ENCODE results near the gene CHERP. TPM values are rescaled to one million over a fixed set of nuclear protein-coding genes. Genes with fewer than 3 reads are reported as not detected.

Gene CHERP
- total RNA-seq, 1 donor from 2014 or later: 17.2 TPM

DNA sequence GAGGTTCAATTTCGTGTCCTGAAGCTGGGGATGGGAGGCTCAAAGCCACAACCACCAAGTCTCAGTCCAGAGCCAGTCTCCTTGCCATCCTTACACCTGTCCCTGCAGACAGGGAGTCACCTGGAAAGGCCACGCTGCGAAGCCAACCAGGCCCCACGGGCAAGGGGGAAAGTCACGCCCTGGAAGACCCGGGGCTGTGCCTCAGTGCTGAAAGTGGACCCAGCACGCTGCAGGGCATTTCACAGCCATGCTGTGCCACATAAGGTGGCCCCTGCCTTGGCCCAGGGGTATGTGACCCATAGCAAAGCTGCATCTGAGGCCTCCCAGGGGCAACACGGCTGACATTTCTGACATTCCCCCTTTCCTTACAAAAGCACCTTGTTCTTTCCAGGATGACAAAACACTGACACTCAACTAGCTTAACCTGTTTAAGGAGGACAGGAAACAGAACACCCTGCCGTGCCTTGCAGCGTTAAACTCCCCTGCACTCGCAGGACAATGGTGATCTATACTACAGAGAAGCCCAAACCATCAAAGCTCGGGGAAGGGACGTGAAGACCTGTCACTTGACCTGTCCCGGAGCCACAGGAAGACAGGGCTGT, 14.8 kb downstream of the CHERP start:
- no peak for DNase-seq (ENCODE audit: extremely low spot score in 2 of 2)
- Histone ChIP-seq H3K9me3 (no peaks in the 10 kb centered on the region), H3K36me3 (peaks cover 0 to 97% of the 10 kb centered on the region in 2 donors), H3K27ac (no peak overlapping the region), H3K4me1 (no peaks in the 10 kb centered on the region), H3K27me3 (no peaks in the 10 kb centered on the region), H3K4me3 (no peak overlapping the region)
- TF ChIP-seq, protein P1, sequence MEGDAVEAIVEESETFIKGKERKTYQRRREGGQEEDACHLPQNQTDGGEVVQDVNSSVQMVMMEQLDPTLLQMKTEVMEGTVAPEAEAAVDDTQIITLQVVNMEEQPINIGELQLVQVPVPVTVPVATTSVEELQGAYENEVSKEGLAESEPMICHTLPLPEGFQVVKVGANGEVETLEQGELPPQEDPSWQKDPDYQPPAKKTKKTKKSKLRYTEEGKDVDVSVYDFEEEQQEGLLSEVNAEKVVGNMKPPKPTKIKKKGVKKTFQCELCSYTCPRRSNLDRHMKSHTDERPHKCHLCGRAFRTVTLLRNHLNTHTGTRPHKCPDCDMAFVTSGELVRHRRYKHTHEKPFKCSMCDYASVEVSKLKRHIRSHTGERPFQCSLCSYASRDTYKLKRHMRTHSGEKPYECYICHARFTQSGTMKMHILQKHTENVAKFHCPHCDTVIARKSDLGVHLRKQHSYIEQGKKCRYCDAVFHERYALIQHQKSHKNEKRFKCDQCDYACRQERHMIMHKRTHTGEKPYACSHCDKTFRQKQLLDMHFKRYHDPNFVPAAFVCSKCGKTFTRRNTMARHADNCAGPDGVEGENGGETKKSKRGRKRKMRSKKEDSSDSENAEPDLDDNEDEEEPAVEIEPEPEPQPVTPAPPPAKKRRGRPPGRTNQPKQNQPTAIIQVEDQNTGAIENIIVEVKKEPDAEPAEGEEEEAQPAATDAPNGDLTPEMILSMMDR (IDR thresholded peaks at IDR 0.05): no peak
- intact Hi-C loops (cut with DNase I): no loop called here

DNA sequence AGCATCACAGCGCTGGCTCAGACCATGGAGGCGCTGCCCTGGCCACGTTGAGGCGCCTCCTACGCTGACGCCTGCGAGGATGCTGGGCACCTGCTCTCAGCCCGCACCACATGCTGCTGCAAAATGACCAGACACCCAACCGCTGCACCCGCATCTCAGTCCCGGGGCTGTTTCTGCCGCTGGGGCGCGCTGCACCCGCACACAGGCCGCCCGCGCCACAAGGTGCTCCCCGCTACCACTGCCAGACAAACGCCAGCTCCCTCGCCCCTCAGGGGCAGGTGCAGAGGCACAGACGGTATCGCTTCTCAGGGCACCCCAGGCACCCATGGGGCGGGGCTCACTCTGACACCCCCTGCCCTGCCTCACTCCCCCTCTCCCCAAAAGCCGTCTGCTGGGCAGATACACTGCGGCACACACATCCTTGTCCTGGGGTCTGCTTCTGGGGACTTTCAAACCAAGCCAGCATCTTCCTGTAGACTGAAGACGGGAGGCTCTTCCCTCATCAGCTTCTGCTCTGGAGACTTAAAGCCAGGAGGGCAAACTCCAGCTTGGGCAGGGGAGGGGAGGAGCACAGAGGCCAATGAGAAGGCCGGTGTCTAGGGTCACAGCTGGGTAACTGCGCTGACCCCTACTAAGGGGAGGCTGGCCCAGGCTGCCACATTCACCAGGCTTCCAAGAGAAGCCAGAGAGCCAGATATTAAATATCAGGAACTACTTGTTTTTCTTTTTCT, 16.3 kb downstream of the CHERP start:
- TF ChIP-seq POLR2AphosphoS5 (IDR thresholded peaks at IDR 0.05; ENCODE audit: insufficient read depth in 1 of 2, low read depth in 1 of 2): no peak
- TF ChIP-seq, protein P1 (IDR thresholded peaks at IDR 0.05): no peak
- no peak overlapping the region for H3K4me3 ChIP-seq
- intact Hi-C loops (cut with DNase I): no loop called here
- no peaks in the 10 kb centered on the region for H3K27me3 ChIP-seq
- DNase-seq (ENCODE audit: extremely low spot score in 2 of 2): no peak
- peaks cover 0 to 97% of the 10 kb centered on the region in 2 donors for H3K36me3 ChIP-seq
- no peak overlapping the region for H3K27ac ChIP-seq
- no peaks in the 10 kb centered on the region for H3K4me1 ChIP-seq
- H3K9me3 ChIP-seq: no peaks in the 10 kb centered on the region

DNA sequence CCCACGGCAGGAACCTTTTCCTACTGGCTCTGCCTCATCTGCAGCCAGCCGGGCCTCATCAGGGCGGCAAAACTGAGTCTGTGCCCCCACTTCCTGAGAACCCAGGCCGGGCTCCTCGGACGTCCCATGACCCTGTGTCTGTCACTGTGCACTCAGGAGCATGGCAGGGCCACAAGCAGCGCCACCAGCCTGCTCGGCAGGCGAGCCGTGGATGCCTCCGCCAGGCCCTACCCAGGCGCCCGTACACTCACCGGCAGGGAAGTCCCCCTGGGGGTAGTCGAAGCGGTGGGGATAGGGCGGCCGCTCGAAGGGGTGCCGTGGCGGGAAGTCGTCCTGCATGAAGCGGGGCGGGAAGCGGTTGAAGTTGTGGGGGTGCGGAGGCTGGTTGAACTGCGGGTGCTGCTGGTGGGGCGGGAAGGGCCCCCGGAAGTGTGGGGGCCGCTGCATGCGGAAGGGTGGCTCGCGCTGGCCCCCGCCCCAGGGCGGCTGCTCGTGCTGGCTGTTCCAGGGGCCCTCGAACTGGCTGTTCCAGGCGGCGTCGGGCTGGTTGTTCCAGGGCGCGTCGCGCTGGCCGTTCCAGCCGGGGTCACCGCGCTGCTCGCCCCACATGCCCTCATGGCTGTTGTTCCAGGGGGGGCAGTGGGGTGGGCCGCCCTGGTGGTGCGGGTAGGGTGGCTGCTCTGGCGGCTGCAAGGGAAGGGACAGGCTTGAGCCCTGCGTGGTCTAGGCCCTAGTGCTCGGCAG, 17.1 kb downstream of the CHERP start:
- H3K4me3 ChIP-seq: no peak overlapping the region
- H3K4me1 ChIP-seq: no peaks in the 10 kb centered on the region
- no peak overlapping the region for H3K27ac ChIP-seq
- H3K36me3 ChIP-seq: peaks cover 0 to 97% of the 10 kb centered on the region in 2 donors
- TF ChIP-seq POLR2A (IDR thresholded peaks at IDR 0.05): no peak
- no peak for TF ChIP-seq POLR2AphosphoS5 (IDR thresholded peaks at IDR 0.05; ENCODE audit: insufficient read depth in 1 of 2, low read depth in 1 of 2)
- TF ChIP-seq, protein P1 (IDR thresholded peaks at IDR 0.05): no peak
- H3K9me3 ChIP-seq: no peaks in the 10 kb centered on the region
- DNase-seq (ENCODE audit: extremely low spot score in 2 of 2): no peak
- no peaks in the 10 kb centered on the region for H3K27me3 ChIP-seq
- intact Hi-C loops (cut with DNase I): no loop called here

DNA sequence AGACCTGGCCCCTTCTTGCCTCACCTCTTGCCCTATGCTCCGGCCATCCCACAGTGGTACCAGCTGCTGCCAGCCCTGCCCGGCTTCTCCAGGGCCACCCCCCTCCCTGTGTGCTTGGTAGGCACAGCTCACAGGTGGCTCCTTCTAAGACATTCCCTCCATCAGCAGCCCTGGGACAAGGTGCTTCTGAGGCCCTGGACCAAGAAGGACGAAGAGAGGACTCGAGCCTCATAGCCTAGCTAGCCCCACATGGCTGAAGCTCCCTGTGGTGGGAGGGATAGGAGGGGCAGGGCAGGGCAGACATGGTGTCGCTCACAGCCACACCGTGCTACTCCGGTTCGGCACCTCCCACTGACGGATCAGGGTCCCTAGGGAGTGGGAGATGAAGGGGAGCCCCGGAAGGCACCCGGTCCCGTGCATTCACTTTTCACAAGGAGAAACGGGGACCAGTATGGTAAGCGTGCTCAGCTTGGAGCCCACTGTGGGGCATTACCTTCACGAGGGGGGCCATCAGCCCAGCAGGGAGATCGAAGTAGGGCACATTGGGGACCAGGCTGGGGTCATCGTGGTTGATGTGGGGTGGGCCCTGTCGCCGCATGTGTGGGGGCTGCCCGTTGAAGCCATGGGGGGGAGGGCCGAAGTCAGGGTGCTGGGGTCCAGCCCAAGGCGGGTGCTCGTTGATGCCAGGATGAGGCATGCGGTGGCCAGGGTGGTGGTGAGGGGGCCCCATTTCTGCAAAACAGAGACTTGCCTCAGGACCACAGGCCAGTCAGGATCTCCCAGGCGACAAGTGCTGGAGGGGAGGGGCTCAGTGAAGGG, 19.5 kb downstream of the CHERP start:
- DNase-seq (ENCODE audit: extremely low spot score in 2 of 2): no peak
- Histone ChIP-seq H3K27ac (no peak overlapping the region), H3K9me3 (no peaks in the 10 kb centered on the region), H3K4me3 (no peak overlapping the region), H3K4me1 (no peaks in the 10 kb centered on the region), H3K36me3 (peaks cover 0 to 97% of the 10 kb centered on the region in 2 donors), H3K27me3 (no peaks in the 10 kb centered on the region)
- intact Hi-C loops (cut with DNase I): no loop called here
- TF ChIP-seq, protein P1 (IDR thresholded peaks at IDR 0.05): no peak
- TF ChIP-seq POLR2A (IDR thresholded peaks at IDR 0.05) (no peak), POLR2AphosphoS5 (IDR thresholded peaks at IDR 0.05; ENCODE audit: insufficient read depth in 1 of 2, low read depth in 1 of 2) (no peak)
